Prostate gland (tissue), 2 donors: ENCODE data around the gene MOB1A.

ENCODE experiments used
- CTCF ChIP-seq, 4 experiments: fragments of 200-600 bp in 2 of 4; fragments of 450-650 bp in 2 of 4; sonication (generic) in 2 of 4; IDR thresholded peaks; 1 replicate in 3 of 4; 2 replicates in 1 of 4; pipeline ENCODE4 v1.5.1; 2016 to 2019; ENCODE audit warnings: antibody characterized with exemption in 4 of 4, mild to moderate bottlenecking in 2 of 4, moderate library complexity in 2 of 4
- POLR2A ChIP-seq: fragments of 450-650 bp; IDR thresholded peaks from one replicate; pipeline ENCODE4 v1.6.1; 2016; ENCODE audit warnings: antibody characterized with exemption, mild to moderate bottlenecking
- POLR2AphosphoS5 ChIP-seq: sonication (generic); formaldehyde crosslinking; IDR thresholded peaks from one replicate; pipeline ENCODE4 v1.6.1; 2017; ENCODE audit warnings: antibody characterized with exemption

- TF ChIP-seq POLR2A: no peak
- TF ChIP-seq CTCF (IDR thresholded peaks at IDR 0.05): no peak
- no peak for TF ChIP-seq POLR2AphosphoS5
Measured at GRCh38 chr2:74103763-74104162, 74.9 kb downstream of the MOB1A start.
